Endothelial cell of umbilical vein (primary cell): Measurements from ENCODE around the gene CD34. TPM values are rescaled to one million over a fixed set of nuclear protein-coding genes. Genes with fewer than 3 reads are reported as not detected.

Source experiments
- BruUV-seq: library from RNA; stranded (reverse); fragments of 400-500 nt; replicated peaks from 2 replicates; lab custom pipeline; 2021; lab: Mats Ljungman, UMichigan
- CTCF ChIA-PET: fragments of 300-600, 350-600 bp; sonication (Branson Sonifier 250); formaldehyde crosslinking; loops from one replicate; lab custom pipeline; 2021; ENCODE audit warnings: antibody characterized with exemption, inconsistent platforms; lab: Charles Lee
- POLR2A ChIA-PET: fragments of 300-600, 350-600 bp; sonication (Branson Sonifier 250); formaldehyde crosslinking; loops from one replicate; lab custom pipeline; 2021; ENCODE audit warnings: antibody characterized with exemption, inconsistent platforms; lab: Charles Lee
- DNase-seq: peaks from one replicate; pipeline ENCODE4 v3.0.0-alpha.2; 2011; ENCODE audit warnings: low read depth, low spot score
- FAIRE-seq: peaks from 2 replicates; lab custom pipeline; 2011; peaks lifted over from hg19 to GRCh38; lab: Jason Lieb, UNC
- H2AFZ ChIP-seq: 2 replicates; pipeline ENCODE4 v1.6.0; 2012; ENCODE audit warnings: low read depth, low read length, control low read depth, inconsistent platforms
- H3K27ac ChIP-seq: 2 replicates; pipeline ENCODE4 v1.5.1; 2011; ENCODE audit warnings: low read depth, mild to moderate bottlenecking, control low read depth, low read length, moderate library complexity; ENCODE audit not compliant: insufficient read depth
- H3K27me3 ChIP-seq, 2 experiments: 2 replicates each; pipeline versions ENCODE4 v1.6.0 to v1.6.1; 2011; ENCODE audit warnings: low read length in 2 of 2, mixed read lengths in 1 of 2; ENCODE audit not compliant: control insufficient read depth in 2 of 2, insufficient read depth in 2 of 2
- H3K36me3 ChIP-seq, 2 experiments: 2 replicates in 1 of 2; 3 replicates in 1 of 2; pipeline ENCODE4 v1.5.1; 2011; ENCODE audit warnings: low read length in 2 of 2, mild to moderate bottlenecking in 1 of 2, moderate library complexity in 1 of 2; ENCODE audit not compliant: control insufficient read depth in 2 of 2, insufficient read depth in 2 of 2; ENCODE audit errors: extremely low read depth in 1 of 2
- H3K4me1 ChIP-seq: 3 replicates; pipeline ENCODE4 v1.5.1; 2011; ENCODE audit warnings: mild to moderate bottlenecking, low read length; ENCODE audit not compliant: control insufficient read depth, insufficient read depth; ENCODE audit errors: extremely low read depth
- H3K4me2 ChIP-seq: 2 replicates; pipeline ENCODE4 v1.6.1; 2011; ENCODE audit warnings: low read length, control low read depth, mixed read lengths; ENCODE audit not compliant: insufficient read depth
- H3K4me3 ChIP-seq, 3 experiments: fragments of 200-600 bp in 1 of 3; sonication (generic), shearing (Covaris generic) in 1 of 3; replicated peaks in 1 of 3; 2 replicates each; pipeline ENCODE4 v1.5.1; 2011 to 2016; ENCODE audit warnings: control low read depth in 3 of 3, low read length in 3 of 3, mild to moderate bottlenecking in 2 of 3, inconsistent platforms in 1 of 3, low read depth in 1 of 3, moderate library complexity in 1 of 3; ENCODE audit not compliant: insufficient read depth in 1 of 3
- H3K79me2 ChIP-seq: 2 replicates; pipeline ENCODE4 v1.6.0; 2012; ENCODE audit warnings: low read length, inconsistent platforms; ENCODE audit not compliant: control insufficient read depth, insufficient read depth
- H3K9ac ChIP-seq: replicated peaks from 2 replicates; pipeline ENCODE3; 2011; ENCODE audit warnings: low read length, control low read depth; ENCODE audit not compliant: insufficient read depth; ENCODE audit errors: extremely low read depth
- H3K9me1 ChIP-seq: replicated peaks from 3 replicates; pipeline ENCODE4 v1.6.0; 2011; ENCODE audit warnings: mild to moderate bottlenecking, low read length; ENCODE audit not compliant: control insufficient read depth, insufficient read depth; ENCODE audit errors: extremely low read depth
- H3K9me3 ChIP-seq: replicated peaks from 2 replicates; pipeline ENCODE4 v1.5.1; 2012; ENCODE audit warnings: low read length, inconsistent platforms; ENCODE audit not compliant: control insufficient read depth, insufficient read depth
- H4K20me1 ChIP-seq: replicated peaks from 2 replicates; pipeline ENCODE3; 2011; ENCODE audit warnings: mild to moderate bottlenecking, low read length; ENCODE audit not compliant: control insufficient read depth, insufficient read depth; ENCODE audit errors: extremely low read depth
- EZH2 ChIP-seq: IDR thresholded peaks from 2 replicates; pipeline ENCODE4 v1.6.1; 2012; ENCODE audit warnings: borderline replicate concordance, low read depth, mild to moderate bottlenecking, moderate library complexity, low read length, inconsistent platforms; ENCODE audit not compliant: severe bottlenecking
- FOS ChIP-seq: IDR thresholded peaks from 2 replicates; pipeline ENCODE4 v1.6.1; 2011; ENCODE audit warnings: mild to moderate bottlenecking, low read length, moderate library complexity, borderline replicate concordance; ENCODE audit not compliant: insufficient read depth
- GATA2 ChIP-seq: IDR thresholded peaks from 2 replicates; pipeline ENCODE4 v1.7.0; 2011; ENCODE audit warnings: low read depth, mild to moderate bottlenecking, moderate library complexity, mixed read lengths, low read length; ENCODE audit not compliant: insufficient read length, insufficient read depth
- JUN ChIP-seq: IDR thresholded peaks from 2 replicates; pipeline ENCODE4 v1.6.1; 2011; ENCODE audit warnings: borderline replicate concordance, low read depth; ENCODE audit not compliant: insufficient read length, insufficient read depth
- MYC ChIP-seq: IDR thresholded peaks from one replicate; pipeline ENCODE4 v1.6.1; 2011; ENCODE audit warnings: mild to moderate bottlenecking, low read depth, low read length
- POLR2A ChIP-seq: IDR thresholded peaks from 2 replicates; pipeline ENCODE4 v1.6.1; 2012; ENCODE audit warnings: low read depth, mild to moderate bottlenecking, control low read depth, low read length
- POLR2AphosphoS5 ChIP-seq: IDR thresholded peaks from 2 replicates; pipeline ENCODE4 v1.6.1; 2012; ENCODE audit warnings: low read depth, mild to moderate bottlenecking, control low read depth, low read length, moderate library complexity; ENCODE audit not compliant: insufficient read depth
- dilution Hi-C: fragments of 300-500 bp; cut with MboI; formaldehyde crosslinking; loops from one replicate; pipeline ENCODE4 v1.15.0; 2019; ENCODE audit warnings: low sequenced_read_pairs; ENCODE audit not compliant: extremely low pct_ligation_motif_present
- intact Hi-C: fragments of 100-400 bp; cut with micrococcal nuclease; formaldehyde crosslinking; loops from one replicate; pipeline ENCODE4 v1.10.0; 2022
- polyA plus RNA-seq, 4 experiments: library from polyadenylated mRNA; depleted of rRNA in 3 of 4; stranded (reverse) in 3 of 4; unstranded in 1 of 4; fragments of >200 nt; gene quantifications; 2 replicates each; pipeline versions ENCODE4 v1.2.1 to v1.2.3, GENCODE V29; 2011 to 2012; ENCODE audit warnings: missing spikeins in 1 of 4
- total RNA-seq: library from RNA; stranded (reverse); gene quantifications from 2 replicates; pipeline ENCODE4 v1.2.3, GENCODE V29; 2021
- TF ChIP-seq, protein P1 (sequence below), 2 donors: IDR thresholded peaks; 1 replicate in 1 of 2; 2 replicates in 1 of 2; pipeline ENCODE4 v1.5.1; 2011; ENCODE audit warnings: low read length in 2 of 2, mild to moderate bottlenecking in 2 of 2, moderate library complexity in 2 of 2, control low read depth in 1 of 2, inconsistent platforms in 1 of 2, low read depth in 1 of 2; ENCODE audit not compliant: insufficient read depth in 1 of 2; ENCODE audit errors: extremely low read depth in 1 of 2
- TF ChIP-seq, protein P2 (sequence below): IDR thresholded peaks from 2 replicates; pipeline ENCODE4 v1.6.1; 2011; ENCODE audit not compliant: insufficient read depth, insufficient read length

CD34 gene
- total and polyA plus RNA-seq, 2 donors (not counting 3 experiments of a cell fraction or from before 2014, with no cell fraction given): 102 to 174 TPM

DNA sequence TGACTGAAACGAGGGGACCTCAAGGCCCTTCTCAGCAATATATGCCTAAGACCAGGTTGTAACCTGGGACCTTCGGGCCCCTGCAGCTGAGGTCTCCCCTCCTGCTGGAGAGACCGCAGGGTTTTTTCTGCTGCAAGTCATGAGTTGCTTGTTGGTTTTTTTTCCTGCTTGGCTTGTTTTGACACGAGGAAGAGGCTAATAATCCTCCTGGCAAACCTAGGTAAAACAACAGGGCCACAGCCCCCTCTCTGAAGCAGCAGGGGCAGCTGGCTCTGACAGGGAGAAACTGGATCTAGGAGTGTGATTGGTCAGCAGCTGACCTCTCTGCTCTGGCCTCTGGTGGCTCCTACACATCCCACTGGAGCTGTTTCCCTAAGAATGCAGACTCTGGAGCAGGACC is 69.0 kb downstream of the CD34 start:
- no peak overlapping the region for H3K4me2 ChIP-seq
- H3K4me1 ChIP-seq: peaks cover 6% of the 10 kb centered on the region
- no peaks in the 10 kb centered on the region for H3K27me3 ChIP-seq
- dilution Hi-C loops: no loop called here
- intact Hi-C loops: no loop called here
- TF ChIP-seq POLR2A (no peak), FOS (no peak), POLR2AphosphoS5 (no peak), EZH2 (no peak), GATA2 (no peak), JUN (no peak), MYC (no peak)
- TF ChIP-seq, protein P1, sequence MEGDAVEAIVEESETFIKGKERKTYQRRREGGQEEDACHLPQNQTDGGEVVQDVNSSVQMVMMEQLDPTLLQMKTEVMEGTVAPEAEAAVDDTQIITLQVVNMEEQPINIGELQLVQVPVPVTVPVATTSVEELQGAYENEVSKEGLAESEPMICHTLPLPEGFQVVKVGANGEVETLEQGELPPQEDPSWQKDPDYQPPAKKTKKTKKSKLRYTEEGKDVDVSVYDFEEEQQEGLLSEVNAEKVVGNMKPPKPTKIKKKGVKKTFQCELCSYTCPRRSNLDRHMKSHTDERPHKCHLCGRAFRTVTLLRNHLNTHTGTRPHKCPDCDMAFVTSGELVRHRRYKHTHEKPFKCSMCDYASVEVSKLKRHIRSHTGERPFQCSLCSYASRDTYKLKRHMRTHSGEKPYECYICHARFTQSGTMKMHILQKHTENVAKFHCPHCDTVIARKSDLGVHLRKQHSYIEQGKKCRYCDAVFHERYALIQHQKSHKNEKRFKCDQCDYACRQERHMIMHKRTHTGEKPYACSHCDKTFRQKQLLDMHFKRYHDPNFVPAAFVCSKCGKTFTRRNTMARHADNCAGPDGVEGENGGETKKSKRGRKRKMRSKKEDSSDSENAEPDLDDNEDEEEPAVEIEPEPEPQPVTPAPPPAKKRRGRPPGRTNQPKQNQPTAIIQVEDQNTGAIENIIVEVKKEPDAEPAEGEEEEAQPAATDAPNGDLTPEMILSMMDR (IDR thresholded peaks at IDR 0.05; ENCODE audit: extremely low read depth in 1 of 2, insufficient read depth in 1 of 2, low read depth in 1 of 2, low read length in 2 of 2): no peak
- TF ChIP-seq, protein P2, sequence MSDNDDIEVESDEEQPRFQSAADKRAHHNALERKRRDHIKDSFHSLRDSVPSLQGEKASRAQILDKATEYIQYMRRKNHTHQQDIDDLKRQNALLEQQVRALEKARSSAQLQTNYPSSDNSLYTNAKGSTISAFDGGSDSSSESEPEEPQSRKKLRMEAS: no peak
- H3K36me3 ChIP-seq: peaks cover 4 to 7% of the 10 kb centered on the region in 2 experiments
- no peaks in the 10 kb centered on the region for H3K9me1 ChIP-seq
- H2AFZ ChIP-seq: no peak overlapping the region
- FAIRE-seq: no peak
- no peaks in the 10 kb centered on the region for H3K9me3 ChIP-seq
- BruUV-seq: no TSS peak
- no peak overlapping the region for H3K4me3 ChIP-seq
- ChIA-PET POLR2A (no interaction called here), CTCF (interaction anchor here (1.2 to 21.9 kb wide), 5 partner anchors 10 to 43 kb away, joined by 3 to 634 read pairs (median 5); no protein-coding TSS in a partner anchor)
- no peak overlapping the region for H3K9ac ChIP-seq
- peaks cover 82% of the 10 kb centered on the region for H3K79me2 ChIP-seq
- no peaks in the 10 kb centered on the region for H4K20me1 ChIP-seq
- no peak for DNase-seq
- no peak overlapping the region for H3K27ac ChIP-seq
